SH-SY5Y (cell line): ENCODE results near the gene CD82.

ENCODE experiments used
- GATA2 ChIP-seq: IDR thresholded peaks from 2 replicates; pipeline ENCODE4 v1.6.1; 2011; ENCODE audit warnings: mild to moderate bottlenecking, low read depth, low read length
- GATA3 ChIP-seq: IDR thresholded peaks from 2 replicates; pipeline ENCODE4 v1.6.1; 2011; ENCODE audit warnings: low read depth, mild to moderate bottlenecking, low read length, moderate library complexity

- TF ChIP-seq GATA2 (no peak), GATA3 (no peak)
These were observed 25.3 kb downstream of the CD82 start for GRCh38 chr11:44590769-44591168.
